ENCODE results near the gene ZNF282.

ZNF282 gene

DNA sequence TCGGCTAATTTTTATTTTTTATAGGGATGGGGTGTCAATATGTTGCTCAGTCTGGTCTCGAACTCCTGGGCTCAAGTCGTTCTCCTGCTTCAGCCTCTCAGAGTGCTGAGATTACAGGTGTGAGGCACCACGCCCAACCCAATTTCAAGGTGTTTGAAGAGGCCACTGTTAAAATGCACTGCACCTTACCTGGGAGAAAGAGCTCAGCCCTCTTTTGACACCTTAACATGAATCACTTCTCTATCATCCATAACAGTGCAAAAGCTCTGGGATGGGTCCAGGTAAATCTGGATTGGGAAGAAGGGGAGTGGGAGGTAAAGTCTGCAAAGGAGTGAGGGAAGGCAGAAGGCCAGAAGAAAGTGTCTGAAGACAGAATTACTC, 557 bp upstream of the ZNF282 start:
- no peak for DNase-seq

DNA sequence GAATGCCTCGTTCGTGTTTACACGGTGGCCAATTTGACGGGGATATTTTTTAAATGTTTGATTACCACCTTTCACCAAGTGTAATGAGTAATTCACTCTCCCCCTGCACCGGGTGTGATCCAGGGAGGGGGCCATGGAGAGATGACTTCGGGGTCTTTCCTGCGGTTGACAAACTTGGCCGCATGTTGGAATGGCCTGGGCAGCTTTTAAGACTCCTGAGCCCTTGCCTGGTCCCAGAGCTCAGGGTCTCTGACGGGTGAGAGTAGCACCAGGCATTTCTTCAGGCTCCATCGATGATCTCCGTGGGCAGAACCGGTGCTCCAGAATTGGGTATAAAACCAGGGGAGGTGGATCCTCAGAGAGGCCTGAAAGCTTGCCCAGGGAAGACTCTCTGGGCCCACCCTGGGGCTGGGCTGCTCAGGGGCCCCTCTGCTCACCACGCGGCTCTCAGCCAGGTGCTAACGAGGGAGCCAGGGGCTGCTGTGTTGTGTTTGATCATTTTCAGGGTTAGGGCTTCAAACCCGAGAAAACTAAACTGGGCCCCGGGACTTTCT, 882 bp downstream of the ZNF282 start:
- DNase-seq: no peak

DNA sequence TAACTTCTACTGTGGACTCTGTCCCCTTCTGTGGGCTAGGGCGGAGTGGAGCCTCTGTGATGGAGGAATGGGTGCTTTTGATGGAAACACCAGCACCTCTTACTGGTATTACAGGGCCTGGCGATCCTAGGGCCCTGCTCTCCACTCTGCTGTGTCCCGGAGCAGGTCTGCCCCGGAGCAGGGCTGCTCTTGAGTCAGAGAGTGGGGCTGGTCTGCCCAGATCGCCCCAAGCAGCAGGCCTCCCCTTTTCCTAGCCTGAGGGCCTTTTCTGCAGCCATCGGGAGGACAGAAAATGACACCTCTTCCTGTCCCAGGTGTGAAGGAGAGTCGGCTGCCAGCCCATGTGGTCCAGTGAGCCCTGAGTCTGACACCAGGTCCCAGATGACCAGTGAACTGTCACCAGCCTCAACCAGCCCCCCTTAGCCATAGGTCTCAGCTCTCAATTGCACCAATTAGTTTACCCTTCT, 1.4 kb downstream of the ZNF282 start:
- no peak for DNase-seq

DNA sequence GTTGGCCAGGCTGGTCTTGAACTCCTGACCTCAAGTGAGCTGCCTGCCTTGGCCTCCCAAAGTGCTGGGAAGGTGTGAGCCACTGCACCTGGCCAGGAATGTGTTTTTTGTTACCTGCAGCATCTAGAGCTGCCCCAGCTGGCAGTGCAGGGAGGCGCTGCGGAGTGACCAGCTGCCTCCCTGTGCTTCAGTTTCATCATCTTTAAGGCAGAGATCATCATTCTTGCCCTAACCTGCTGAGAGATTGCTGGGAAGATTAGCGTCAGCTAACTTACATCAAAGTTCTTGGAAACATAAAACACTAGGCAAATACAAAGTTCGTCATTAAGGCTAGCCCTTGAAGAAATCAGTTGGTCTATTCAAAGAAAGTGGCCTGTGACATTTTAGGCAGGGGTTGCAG, 2.3 kb downstream of the ZNF282 start:
- no peak for DNase-seq

DNA sequence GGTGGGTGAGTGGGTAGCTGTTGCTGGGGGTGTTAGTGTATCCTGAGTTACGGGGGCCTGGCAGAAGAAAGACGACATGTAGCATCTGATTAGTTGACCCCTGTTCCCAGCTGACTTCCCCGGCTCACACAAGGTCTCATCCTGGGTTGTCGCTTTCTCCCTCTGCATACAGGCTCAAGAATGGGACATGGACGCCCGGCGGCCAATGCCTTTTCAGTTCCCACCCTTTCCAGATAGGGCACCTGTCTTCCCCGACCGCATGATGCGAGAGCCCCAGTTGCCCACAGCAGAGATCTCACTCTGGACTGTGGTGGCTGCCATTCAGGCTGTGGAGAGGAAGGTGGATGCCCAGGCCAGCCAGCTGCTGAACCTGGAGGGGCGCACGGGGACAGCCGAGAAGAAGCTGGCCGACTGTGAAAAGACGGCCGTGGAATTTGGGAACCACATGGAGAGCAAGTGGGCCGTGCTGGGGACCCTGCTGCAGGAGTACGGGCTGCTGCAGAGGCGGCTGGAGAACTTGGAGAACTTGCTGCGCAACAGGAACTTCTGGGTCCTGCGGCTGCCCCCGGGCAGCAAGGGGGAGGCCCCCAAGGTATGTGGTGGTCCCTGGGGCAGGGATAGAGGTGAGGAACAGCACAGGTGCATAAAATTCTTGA, 2.9 kb downstream of the ZNF282 start:
- DNase-seq: no peak

DNA sequence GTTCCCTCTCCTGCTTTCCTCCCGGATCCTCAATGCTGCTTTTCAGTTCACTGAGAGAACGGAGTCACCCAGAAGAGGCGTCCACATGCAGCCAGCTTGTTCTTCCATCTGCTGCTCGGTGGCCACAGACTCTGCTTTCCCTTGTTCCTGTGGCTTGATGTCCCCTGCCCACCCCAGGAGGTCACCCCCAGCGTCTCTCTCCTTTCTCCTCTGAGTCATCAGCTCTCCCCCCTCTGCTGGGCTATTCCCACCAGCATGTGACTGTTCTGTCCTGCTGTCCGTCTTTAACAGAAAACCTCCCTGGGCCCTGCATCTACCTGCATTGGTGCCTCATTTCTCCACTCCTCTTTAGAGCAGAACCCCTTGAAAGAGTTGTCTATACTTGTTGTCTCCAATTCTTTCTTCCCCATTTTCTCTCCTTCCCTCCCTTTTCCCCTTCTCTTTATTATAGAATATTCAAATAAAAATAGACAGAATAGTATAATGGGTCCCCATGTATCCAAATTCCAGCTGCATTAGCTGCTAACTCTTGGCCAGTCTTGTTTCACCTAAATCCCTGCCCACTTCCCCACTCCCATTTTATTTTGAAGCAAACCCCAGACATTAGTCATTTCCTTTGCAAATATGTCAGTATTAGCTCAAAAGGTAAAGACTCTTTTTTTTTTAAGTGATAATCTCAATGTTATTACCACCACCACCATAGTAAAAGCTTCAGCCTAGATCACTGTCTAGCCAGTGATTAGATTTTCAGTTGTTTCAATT, 4.1 kb downstream of the ZNF282 start:
- no peak for DNase-seq

DNA sequence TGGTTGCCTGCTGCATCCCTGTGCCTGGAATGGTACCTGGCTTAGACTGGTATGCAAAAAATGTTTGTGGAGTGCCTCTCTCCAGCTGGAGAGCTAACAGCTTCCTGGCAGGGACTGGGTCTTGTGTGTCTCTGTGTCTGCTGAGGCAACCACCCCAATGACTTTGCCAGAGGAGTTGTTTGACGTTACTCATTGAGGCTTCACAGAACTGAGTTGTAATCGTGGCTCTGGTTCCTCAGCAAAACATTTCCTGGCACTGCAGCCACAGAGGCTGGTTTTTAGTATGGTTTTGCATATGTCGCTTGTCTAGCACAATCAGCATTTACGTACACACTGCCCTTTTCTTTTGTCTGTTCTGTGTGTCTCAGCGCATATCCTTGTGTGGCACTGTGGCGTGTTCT, 7.5 kb downstream of the ZNF282 start:
- no peak for DNase-seq

DNA sequence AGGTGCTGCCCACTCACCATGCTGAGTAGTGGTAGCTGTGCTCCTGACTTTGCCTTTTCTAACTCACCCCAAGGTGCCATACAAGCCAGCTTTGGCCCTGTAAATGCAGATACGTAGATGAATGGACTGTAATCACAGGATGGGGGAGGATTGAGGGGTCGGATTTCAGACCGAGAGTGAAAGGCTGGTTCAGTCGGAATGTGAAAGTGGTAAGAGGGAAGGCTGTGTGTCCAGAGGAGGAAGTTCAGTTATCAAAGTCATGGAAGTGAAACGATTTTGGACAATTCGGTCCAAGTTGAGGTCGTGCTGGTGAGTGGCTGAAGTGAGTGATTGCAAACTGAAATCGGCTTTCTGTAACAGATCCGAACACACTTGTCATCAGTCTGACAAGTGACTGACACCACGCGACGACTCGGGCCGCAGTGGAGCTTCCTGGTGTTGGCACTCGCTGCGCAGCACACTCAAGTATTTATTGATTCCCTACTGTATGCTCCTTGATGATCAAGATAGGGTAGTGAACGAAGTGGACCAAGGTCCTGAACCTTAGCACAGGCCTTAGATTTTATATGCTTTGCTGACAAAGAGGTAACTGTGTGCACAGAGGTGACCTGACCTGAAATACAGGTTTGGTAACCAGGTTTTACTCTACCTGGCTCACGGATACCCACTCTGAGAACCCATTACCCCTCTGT, 10.5 kb downstream of the ZNF282 start:
- DNase-seq: no peak

DNA sequence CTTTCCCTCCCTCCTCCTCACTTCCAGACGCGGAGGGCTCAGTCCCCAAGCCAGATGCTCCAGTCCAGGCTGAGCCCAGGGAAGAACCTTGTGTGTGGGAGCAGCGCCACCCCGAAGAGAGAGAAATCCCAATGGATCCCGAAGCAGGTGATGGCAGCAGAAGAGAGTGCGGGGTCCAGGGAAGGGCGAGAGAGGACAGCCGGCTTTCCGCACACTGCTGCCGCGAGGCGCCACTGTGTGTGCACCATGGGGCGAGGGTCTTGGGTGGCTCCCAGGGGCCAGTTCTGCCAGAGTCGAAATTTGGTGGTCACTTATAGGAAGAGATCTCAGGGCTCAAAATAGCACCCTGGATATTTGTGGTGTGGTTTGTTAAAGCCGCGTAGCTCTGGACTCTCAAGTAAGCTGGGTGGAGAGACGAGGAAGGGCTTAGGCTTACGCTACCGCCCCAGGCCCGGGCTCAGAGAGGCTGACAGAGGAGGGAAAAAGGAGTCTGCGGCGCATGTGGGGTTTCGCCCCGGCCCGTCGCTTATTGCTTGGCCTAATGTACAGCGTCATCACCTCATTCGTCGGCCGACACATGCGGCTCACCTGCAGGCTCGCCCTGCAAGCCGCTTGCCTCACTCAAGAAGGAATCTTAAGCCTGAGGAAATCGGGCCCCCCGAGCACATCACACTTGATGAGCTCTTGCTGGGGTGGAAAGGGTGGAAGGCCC, 12.1 kb downstream of the ZNF282 start:
- DNase-seq: no peak

DNA sequence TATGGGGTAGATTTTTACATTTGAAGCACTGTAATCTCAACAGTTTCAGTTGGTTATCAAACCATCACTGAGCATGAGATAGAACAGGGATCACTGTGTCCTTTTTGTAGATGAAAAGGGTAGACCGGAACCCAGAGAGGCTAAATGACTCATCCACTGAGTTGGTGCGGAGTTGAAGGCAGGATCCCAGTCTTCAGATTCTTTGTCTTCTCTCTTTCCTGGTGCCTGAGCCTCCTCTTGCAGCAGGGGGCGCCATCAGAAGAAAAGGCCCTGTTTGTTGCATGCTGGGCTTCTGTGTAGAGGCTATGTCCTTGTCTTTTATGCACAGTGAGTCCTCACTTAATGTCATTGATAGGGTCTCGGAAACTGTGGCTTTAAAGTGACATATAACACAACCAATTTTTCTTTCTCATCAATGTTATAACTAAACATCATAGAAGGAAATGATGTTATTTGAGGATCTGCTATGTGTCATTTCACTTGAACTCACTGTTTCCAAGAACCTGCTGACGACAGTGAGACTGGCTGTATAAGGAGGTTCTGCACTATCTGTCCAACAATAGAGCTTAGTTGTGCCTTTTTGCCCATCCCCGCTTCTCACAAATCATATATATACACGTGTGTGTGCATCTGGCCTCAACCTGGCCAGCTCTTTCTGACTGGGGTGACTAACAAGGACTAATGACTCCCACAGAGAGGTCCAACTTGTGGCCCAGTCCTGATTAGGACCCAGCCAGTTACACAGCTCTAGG, 14.3 kb downstream of the ZNF282 start:
- peak; percentile 1 for DNase-seq

DNA sequence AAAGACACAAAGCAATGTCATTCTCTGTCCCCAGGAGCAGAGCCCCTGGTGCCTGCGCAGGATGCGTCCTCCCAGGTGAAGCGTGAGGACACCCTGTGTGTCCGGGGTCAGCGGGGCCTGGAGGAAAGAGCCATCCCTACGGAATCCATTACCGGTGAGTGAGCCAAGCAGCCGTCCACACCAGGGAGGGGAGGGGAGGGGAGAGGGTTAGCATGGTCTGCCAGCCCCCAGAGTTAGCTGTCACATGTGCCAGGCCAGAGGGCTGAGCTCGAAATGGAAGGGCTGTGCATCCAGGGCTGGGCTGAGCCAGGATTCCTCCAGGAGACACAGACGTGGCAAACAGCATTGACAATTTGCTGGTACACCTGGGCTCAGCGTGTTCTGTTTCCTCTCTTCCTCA, 15.2 kb downstream of the ZNF282 start:
- DNase-seq: no peak

DNA sequence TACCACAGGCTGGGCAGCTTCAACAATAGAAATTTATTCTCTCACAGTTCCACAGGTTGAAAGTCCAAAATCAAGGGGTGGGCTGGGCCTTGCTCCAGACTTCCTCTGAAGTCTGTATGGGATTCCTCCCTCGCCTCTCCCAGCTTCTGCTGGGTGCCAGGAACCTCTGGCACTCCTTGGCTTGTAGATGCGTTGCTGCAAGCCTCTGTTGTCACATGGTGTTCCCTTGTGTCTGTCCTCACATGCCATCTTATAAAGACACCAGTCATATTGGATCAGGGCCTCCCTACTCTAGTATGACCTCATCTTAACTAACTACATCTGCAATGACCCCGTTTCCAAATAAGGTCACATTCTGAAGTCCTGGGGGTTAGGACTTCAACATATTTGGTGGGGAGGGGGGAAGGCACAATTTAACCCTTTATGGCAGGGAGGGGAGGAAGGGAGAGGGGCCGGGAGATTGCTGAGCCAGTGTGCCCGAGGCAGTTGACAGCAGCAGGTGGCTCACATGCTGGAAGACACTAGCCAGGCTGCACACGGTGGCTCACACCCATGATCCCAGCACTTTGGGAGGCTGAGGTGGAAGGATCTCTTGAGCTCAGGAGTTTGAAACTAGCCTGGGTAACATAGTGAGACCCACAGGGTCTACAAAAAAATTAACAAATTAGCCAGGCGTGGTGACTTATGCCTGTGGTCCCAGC, 18.8 kb downstream of the ZNF282 start:
- DNase-seq: no peak

DNA sequence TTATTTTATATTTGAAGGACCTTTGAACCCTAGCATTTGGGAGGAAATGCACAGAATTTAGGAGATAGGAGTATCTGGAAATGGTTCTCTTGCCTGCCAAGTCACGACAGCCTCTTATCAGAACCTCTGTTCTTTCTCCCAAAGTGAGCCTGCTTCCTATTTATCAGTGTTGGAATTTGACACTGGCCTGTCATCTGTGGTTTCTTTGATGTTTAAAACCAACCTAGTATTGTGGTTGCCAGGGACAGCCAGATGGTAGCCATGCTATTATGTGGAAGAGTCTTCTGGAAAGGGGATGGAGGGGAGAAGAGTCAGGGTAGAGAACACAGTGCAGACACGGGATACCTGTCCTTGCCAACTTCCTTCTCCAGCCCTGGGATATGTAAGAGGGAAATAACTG, 21.1 kb downstream of the ZNF282 start:
- no peak for DNase-seq

DNA sequence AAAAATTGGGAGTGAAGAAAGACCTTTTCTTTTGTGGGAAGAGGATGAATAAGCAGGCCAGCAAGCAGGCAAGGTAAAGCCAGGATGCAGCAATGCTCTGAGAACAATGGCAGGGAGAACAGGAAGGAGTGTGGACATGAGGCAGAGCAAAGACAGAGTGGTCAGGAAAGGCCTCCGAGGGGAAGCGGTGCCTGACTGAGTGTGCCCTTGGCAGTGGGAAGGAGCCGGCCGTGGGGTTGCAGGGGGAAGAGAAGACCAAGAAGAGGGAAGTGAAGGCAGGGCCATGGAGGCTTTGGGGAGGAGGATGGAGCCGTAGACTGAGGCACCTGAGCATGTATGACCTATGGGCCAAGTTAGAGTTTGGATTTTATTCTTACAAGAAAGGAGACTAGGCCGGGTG, 22.2 kb downstream of the ZNF282 start:
- no peak for DNase-seq

DNA sequence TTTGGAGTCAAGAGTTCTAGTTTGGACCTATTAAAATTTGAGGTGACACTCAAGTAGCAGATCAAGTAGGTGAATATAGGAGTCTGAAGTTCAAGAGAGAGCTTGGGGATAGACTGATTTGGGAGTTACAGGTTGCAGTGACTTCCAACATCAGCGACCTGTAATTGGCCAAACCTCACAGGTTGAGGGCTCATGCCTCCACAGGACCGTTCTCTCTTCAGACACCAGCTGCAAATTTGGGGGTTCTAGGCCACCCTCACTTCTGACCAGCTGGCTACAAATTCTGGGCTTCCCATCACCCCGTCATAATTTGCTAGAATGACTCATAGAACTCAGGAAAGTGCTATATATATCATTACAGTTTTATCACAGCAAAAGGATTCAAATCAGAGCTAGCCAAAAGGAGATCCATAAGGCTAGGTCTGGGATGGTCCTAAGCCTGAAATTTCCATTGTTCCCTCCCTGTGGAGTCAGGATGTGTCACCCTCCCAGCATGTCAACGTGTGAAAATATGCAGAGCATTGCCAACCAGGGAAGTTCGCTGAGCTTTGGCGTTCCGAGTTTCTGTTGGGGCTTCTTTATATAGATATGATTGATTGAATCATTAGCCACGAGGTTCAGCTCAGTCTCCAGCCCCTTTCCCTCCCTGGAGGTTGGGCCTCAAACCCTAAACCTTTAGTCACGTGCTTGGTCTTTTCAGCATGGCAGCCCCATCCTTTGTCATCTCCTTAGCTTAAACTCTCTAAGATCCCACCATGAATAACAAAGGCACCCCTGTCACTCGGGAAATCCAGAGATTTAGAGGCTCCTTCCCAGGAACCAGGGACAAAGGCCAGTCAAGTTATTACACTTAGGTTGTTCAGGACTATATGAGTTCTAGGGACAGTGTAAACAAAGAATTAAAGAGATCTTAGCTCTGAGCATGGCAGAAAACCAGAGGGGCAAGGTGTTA, 23.4 kb downstream of the ZNF282 start:
- DNase-seq: no peak

DNA sequence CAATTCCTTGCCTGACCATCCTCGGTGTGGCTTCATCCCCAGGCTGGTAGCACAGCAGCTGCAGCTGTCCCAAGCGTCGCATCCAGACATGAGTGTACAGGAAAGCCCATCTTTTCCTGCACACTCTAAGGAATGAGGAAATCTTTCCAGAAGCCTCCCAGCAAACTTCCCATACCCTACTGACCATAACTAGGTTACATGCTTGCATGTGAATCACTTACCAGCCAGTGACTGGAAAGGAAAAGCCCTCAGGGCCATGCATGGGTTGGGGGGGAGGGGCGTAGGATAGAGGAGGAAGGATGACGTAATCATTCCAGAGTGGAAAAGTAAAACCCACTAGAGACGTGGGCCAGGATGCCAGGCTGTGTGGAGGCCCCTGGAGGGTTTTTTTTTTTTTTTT, 25.2 kb downstream of the ZNF282 start:
- no peak for DNase-seq

DNA sequence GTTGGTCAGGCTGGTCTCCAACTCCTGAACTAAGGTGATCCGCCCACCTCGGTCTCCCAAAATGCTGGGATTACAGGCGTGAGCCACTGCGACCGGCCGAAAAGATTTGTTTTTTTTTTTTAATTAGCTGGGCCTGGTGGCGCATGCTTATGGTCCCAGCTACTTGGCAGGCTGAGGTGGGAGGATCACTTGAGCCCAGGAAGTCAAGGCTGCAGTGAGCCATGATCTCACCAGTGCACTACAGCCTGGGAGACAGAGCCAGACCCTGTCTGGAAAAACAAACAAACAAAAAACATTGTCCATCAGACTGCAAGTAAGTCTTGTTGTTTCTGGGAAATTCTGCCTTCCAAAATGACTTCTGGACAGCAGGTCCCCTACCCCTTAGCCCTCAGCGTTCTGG, 27.8 kb downstream of the ZNF282 start:
- no peak for DNase-seq

DNA sequence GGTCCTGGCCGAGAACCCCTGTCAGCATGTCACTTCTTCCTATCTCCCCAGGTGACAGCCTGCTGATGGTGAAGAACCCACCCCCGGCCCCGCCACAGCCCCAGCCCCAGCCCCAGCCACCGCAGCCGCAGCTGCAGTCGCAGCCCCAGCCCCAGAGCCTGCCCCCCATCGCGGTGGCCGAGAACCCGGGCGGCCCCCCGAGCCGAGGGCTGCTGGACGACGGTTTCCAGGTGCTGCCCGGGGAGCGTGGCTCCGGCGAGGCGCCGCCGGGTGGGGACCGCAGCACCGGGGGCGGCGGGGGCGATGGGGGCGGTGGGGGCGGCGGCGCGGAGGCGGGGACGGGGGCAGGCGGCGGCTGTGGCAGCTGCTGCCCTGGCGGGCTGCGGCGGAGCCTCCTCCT, 28.4 kb downstream of the ZNF282 start:
- DNase-seq: no peak

DNA sequence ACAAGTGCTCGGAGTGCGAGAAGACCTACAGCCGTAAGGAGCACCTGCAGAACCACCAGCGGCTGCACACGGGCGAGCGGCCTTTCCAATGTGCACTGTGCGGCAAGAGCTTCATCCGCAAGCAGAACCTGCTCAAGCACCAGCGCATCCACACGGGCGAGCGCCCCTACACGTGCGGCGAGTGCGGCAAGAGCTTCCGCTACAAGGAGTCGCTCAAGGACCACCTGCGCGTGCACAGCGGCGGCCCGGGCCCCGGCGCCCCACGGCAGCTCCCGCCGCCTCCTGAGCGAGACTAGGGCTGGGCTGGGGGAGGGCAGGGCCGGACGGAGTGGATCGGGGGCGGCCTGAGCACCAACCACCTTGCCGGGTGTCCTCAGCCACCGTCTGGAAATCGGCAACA, 29.0 kb downstream of the ZNF282 start:
- DNase-seq: no peak

DNA sequence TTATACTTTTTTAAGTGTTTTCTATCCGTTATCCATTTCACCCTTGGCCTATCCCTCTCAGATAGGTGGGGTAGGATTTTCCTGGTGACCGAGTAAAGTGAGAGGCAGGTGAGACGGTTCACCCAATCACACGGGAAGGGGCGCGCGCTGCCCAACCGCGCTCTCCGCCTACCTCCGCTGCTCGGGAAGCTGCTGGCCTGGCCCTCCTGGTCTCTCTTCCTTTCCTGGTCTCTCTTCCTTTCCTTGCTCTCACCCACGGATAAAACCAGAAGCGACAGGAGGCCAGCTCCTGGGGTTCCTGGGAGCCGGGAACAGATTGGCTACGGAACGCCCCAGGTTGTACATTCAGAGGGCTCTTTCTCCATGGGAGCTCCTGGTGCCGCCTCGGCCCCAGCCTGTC, 29.8 kb downstream of the ZNF282 start:
- DNase-seq: no peak

DNA sequence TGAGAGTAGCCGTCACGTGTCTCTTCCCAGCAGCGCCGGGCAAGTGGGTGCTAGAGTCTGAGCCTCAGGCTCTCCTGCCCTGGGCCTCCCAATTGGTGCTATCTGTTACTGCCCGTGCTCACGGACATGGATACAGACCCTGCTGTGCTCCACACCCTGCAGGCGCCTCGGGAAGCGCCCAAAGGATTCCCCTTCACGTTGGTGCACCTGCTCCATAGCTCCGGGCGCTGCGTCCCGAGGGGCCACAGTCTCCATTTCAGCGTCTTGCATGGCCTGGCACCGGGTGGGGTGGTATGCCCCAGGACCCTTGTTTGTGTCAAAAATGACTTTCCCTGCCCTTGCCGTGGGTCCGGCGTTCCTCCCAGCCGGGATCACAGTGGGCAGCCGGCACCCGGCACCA, 30.3 kb downstream of the ZNF282 start:
- DNase-seq: no peak
